A549 (cell line): ENCODE measurements around the gene KANK2. TPM values are rescaled to one million over a fixed set of nuclear protein-coding genes. Genes with fewer than 3 reads are reported as not detected.
A peak's percentile ranks its signal among the peaks of the same experiment; 100 is the strongest.

Experiments
- ATAC-seq, 2 experiments: fragments of 200-7000 bp in 1 of 2; fragments of >200 bp in 1 of 2; cut with Nextera tagmentation in 1 of 2; cut with Tn5 transposase in 1 of 2; 3 replicates each; pipeline versions ENCODE4 v1.8.0 to v1.9.1; 2018 to 2020; ENCODE audit warnings: mild to moderate bottlenecking in 1 of 2, moderate library complexity in 1 of 2
- CTCF ChIA-PET: fragments of 300-600 bp; sonication (Branson Sonifier 250); formaldehyde crosslinking; extraction: SDS; loops from one replicate; lab custom pipeline; 2021; ENCODE audit warnings: antibody characterized with exemption, inconsistent platforms; lab: Yijun Ruan, JAX
- POLR2A ChIA-PET: fragments of 350-600 bp; formaldehyde crosslinking; extraction: SDS; loops from one replicate; lab custom pipeline; 2021; ENCODE audit warnings: antibody characterized with exemption, inconsistent platforms; lab: Yijun Ruan, JAX
- DNase-seq, 2 experiments: peaks; one replicate each; pipeline versions ENCODE4 v3.0.0 to v3.0.0-alpha.2; 2011 to 2016; ENCODE audit warnings: low read depth in 1 of 2, low spot score in 1 of 2
- FAIRE-seq: peaks from 2 replicates; lab custom pipeline; 2011; peaks lifted over from hg19 to GRCh38; lab: Jason Lieb, UNC
- H3K27ac ChIP-seq, 2 experiments: fragments of >200 bp; sonication (Bioruptor Twin); formaldehyde crosslinking; 3 replicates each; pipeline ENCODE4 v1.5.1; 2016 to 2017
- H3K4me1 ChIP-seq: fragments of >200 bp; sonication (Bioruptor Twin); formaldehyde crosslinking; 3 replicates; pipeline ENCODE4 v1.6.1; 2016
- H3K4me2 ChIP-seq: fragments of >200 bp; sonication (Bioruptor Twin); formaldehyde crosslinking; 3 replicates; pipeline ENCODE4 v1.6.1; 2016
- H3K4me3 ChIP-seq: fragments of >200 bp; sonication (Bioruptor Twin); formaldehyde crosslinking; 3 replicates; pipeline ENCODE4 v1.5.1; 2016
- H3K9me3 ChIP-seq: fragments of >200 bp; sonication (Bioruptor Twin); formaldehyde crosslinking; 3 replicates; pipeline ENCODE4 v1.6.1; 2016
- CBX2 ChIP-seq: fragments of 200-600 bp; sonication (generic); IDR thresholded peaks from 2 replicates; pipeline ENCODE4 v1.6.1; 2016; ENCODE audit warnings: low read depth, mild to moderate bottlenecking, borderline replicate concordance
- CBX8 ChIP-seq: fragments of 200-600 bp; sonication (generic); IDR thresholded peaks from 2 replicates; pipeline ENCODE4 v1.6.1; 2016
- CHD2 ChIP-seq: fragments of 150-350 bp; IDR thresholded peaks from 2 replicates; pipeline ENCODE4 v1.6.1; 2014; ENCODE audit warnings: low read length; ENCODE audit not compliant: partially characterized antibody
- CHD4 ChIP-seq: fragments of 200-600 bp; sonication (generic); IDR thresholded peaks from 2 replicates; pipeline ENCODE4 v1.6.1; 2016; ENCODE audit warnings: antibody characterized with exemption, mild to moderate bottlenecking, borderline replicate concordance
- EHF ChIP-seq: fragments of 250-450 bp; sonication (Bioruptor Pico); IDR thresholded peaks from 2 replicates; pipeline ENCODE4 v1.5.0; 2020; ENCODE audit warnings: mild to moderate bottlenecking
- EHMT2 ChIP-seq: fragments of 200-600 bp; sonication (generic); IDR thresholded peaks from 2 replicates; pipeline ENCODE4 v1.6.1; 2016; ENCODE audit warnings: antibody characterized with exemption, low read depth, mild to moderate bottlenecking, moderate library complexity
- ELK1 ChIP-seq: fragments of 150-350 bp; IDR thresholded peaks from 2 replicates; pipeline ENCODE4 v1.6.1; 2014; ENCODE audit warnings: low read depth, mild to moderate bottlenecking, low read length
- EP300 ChIP-seq, 2 experiments: fragments of >200 bp; sonication (Bioruptor Twin); formaldehyde crosslinking; IDR thresholded peaks; 2 replicates in 1 of 2; 3 replicates in 1 of 2; pipeline ENCODE4 v1.6.1; 2016 to 2017
- ESRRA ChIP-seq: fragments of 150-350 bp; IDR thresholded peaks from 2 replicates; pipeline ENCODE4 v1.6.1; 2014; ENCODE audit warnings: mild to moderate bottlenecking, low read length, borderline replicate concordance
- FOXS1 ChIP-seq: fragments of 250-450 bp; sonication (Bioruptor Pico); IDR thresholded peaks from 2 replicates; pipeline ENCODE4 v1.5.0; 2020; ENCODE audit warnings: mild to moderate bottlenecking, moderate library complexity
- HES2 ChIP-seq: fragments of >200 bp; sonication (Bioruptor Twin); formaldehyde crosslinking; IDR thresholded peaks from 2 replicates; pipeline ENCODE4 v1.6.1; 2016
- HEYL ChIP-seq: fragments of 250-450 bp; sonication (Bioruptor Pico); IDR thresholded peaks from 2 replicates; pipeline ENCODE4 v1.8.0; 2021; ENCODE audit warnings: mild to moderate bottlenecking, moderate library complexity
- HOXA7 ChIP-seq: fragments of 250-450 bp; sonication (Bioruptor Pico); IDR thresholded peaks from 2 replicates; pipeline ENCODE4 v1.5.0; 2020; ENCODE audit warnings: mild to moderate bottlenecking, moderate library complexity
- HOXB13 ChIP-seq: fragments of 250-450 bp; sonication (Bioruptor Pico); IDR thresholded peaks from 2 replicates; pipeline ENCODE4 v1.5.0; 2020; ENCODE audit warnings: low read depth, mild to moderate bottlenecking, moderate library complexity
- JUNB ChIP-seq: fragments of >200 bp; sonication (Bioruptor Twin); formaldehyde crosslinking; IDR thresholded peaks from 2 replicates; pipeline ENCODE4 v1.6.1; 2016
- KDM1A ChIP-seq: fragments of 200-600 bp; sonication (generic); IDR thresholded peaks from 2 replicates; pipeline ENCODE4 v1.6.1; 2016; ENCODE audit warnings: low read depth, mild to moderate bottlenecking
- MAX ChIP-seq: IDR thresholded peaks from 2 replicates; pipeline ENCODE4 v1.6.1; 2012
- MAZ ChIP-seq: fragments of 150-350 bp; IDR thresholded peaks from 2 replicates; pipeline ENCODE4 v1.6.1; 2014; ENCODE audit warnings: antibody characterized with exemption, low read depth, low read length, borderline replicate concordance
- NR3C1 ChIP-seq: fragments of >200 bp; sonication (Bioruptor Twin); formaldehyde crosslinking; IDR thresholded peaks from 3 replicates; pipeline ENCODE4 v1.6.1; 2017
- POLR2A ChIP-seq: IDR thresholded peaks from 2 replicates; pipeline ENCODE4 v1.6.1; 2012; ENCODE audit warnings: mild to moderate bottlenecking, low read length
- RCOR1 ChIP-seq: fragments of 150-350 bp; IDR thresholded peaks from 2 replicates; pipeline ENCODE4 v1.6.1; 2014; ENCODE audit warnings: antibody characterized with exemption, low read length, low read depth
- REST ChIP-seq: fragments of 200-600 bp; sonication (generic); IDR thresholded peaks from 2 replicates; pipeline ENCODE4 v1.6.1; 2016; ENCODE audit warnings: antibody characterized with exemption, mild to moderate bottlenecking, moderate library complexity
- RFX5 ChIP-seq: fragments of 450-650 bp; IDR thresholded peaks from 2 replicates; pipeline ENCODE4 v1.7.1; 2014; ENCODE audit warnings: antibody characterized with exemption, mild to moderate bottlenecking, moderate library complexity
- RNF2 ChIP-seq: fragments of 200-600 bp; sonication (generic); IDR thresholded peaks from 2 replicates; pipeline ENCODE4 v1.6.1; 2016; ENCODE audit warnings: low read depth, mild to moderate bottlenecking, antibody characterized with exemption, moderate library complexity, borderline replicate concordance
- SMC3 ChIP-seq: fragments of >200 bp; sonication (Bioruptor Twin); formaldehyde crosslinking; IDR thresholded peaks from 3 replicates; pipeline ENCODE4 v1.6.1; 2018; ENCODE audit warnings: inconsistent platforms
- USF2 ChIP-seq: fragments of 450-650 bp; IDR thresholded peaks from 2 replicates; pipeline ENCODE4 v1.6.1; 2014; ENCODE audit warnings: antibody characterized with exemption
- ZFP36 ChIP-seq: fragments of 450-650 bp; IDR thresholded peaks from 2 replicates; pipeline ENCODE4 v1.6.1; 2014; ENCODE audit warnings: borderline replicate concordance; ENCODE audit not compliant: partially characterized antibody
- ZNF302 ChIP-seq: fragments of 250-450 bp; sonication (Bioruptor Pico); IDR thresholded peaks from 2 replicates; pipeline ENCODE4 v1.9.0; 2021; ENCODE audit warnings: inconsistent platforms, mild to moderate bottlenecking, moderate library complexity
- ZSCAN20 ChIP-seq: fragments of 250-450 bp; sonication (Bioruptor Pico); IDR thresholded peaks from 2 replicates; pipeline ENCODE4 v1.8.0; 2022; ENCODE audit warnings: mild to moderate bottlenecking, moderate library complexity
- whole genome bisulfite sequencing: methylation state at CpG from one replicate; pipeline ENCODE4 v1.1.6; 2017; ENCODE audit errors: missing lambda C conversion rate; 5-methylcytosine and 5-hydroxymethylcytosine counted together
- polyA plus RNA-seq, 4 experiments: library from polyadenylated mRNA; depleted of rRNA in 3 of 4; stranded (reverse); fragments of >200 nt; fragmentation: RNase III in 1 of 4; extraction: RNeasy Plus Mini Kit Qiagen cat#74134 plus additional on column Dnase treatment in 1 of 4; gene quantifications; 2 replicates in 3 of 4; 3 replicates in 1 of 4; pipeline ENCODE4 v1.2.3, GENCODE V29; 2011 to 2017

The KANK2 gene
- polyA plus RNA-seq, 2 of the 4 experiments (the other 2 are of a cell fraction) = 20.5 to 68.0 TPM

GRCh38 chr19:11136400-11137101, 60.8 kb downstream of the KANK2 start:
- FAIRE-seq (no peak), DNase-seq (no peak)
- Histone ChIP-seq H3K9me3 (no peaks in the 10 kb centered on the region), H3K4me2 (peak overlapping the region; percentile 82; the same call in 2 of the 3 replicates), H3K27ac (peak overlapping the region; percentile 98 to 100), H3K4me1 (peaks cover 34% of the 10 kb centered on the region), H3K4me3 (no peak overlapping the region)
- WGBS = 79% methylated on average over 13 of the region's 14 CpGs
- POLR2A ChIA-PET = no interaction called here
- CTCF ChIA-PET = interaction anchor here (0.6 to 4.0 kb wide), 11 partner anchors 8 to 324 kb away, joined by 3 to 57 read pairs (median 4); partner anchors contain the start of gene KANK2
- no peak for TF ChIP-seq ELK1
- no peak for TF ChIP-seq SMC3
- TF ChIP-seq HES2 = no peak
- no peak for TF ChIP-seq MAX
- no peak for TF ChIP-seq RFX5
- no peak for TF ChIP-seq ESRRA
- no peak for TF ChIP-seq FOXS1
- no peak for TF ChIP-seq CBX8
- no peak for TF ChIP-seq CBX2
- TF ChIP-seq JUNB = no peak
- no peak for TF ChIP-seq HEYL (CRISPR knock-in tag)
- TF ChIP-seq EHF (CRISPR knock-in tag) = no peak
- TF ChIP-seq KDM1A = no peak
- TF ChIP-seq ZFP36 = no peak
- TF ChIP-seq HOXA7 (CRISPR knock-in tag) = no peak
- TF ChIP-seq NR3C1 = no peak
- no peak for TF ChIP-seq USF2
- no peak for TF ChIP-seq REST
- TF ChIP-seq, all 56 proteins: peak for 0
- no peak for ATAC-seq

- no peak for DNase-seq
- 86% methylated on average over 7 of the region's 7 CpGs for whole genome bisulfite sequencing
- no peak for TF ChIP-seq RNF2
- TF ChIP-seq ZNF302 (CRISPR knock-in tag) = no peak
- no peak for TF ChIP-seq ESRRA
- no peak for TF ChIP-seq ZSCAN20 (CRISPR knock-in tag)
- TF ChIP-seq HEYL (CRISPR knock-in tag) = no peak
- TF ChIP-seq MAX = no peak
- TF ChIP-seq HOXA7 (CRISPR knock-in tag) = no peak
- TF ChIP-seq EHMT2 = no peak
- TF ChIP-seq CHD4 = no peak
- TF ChIP-seq RCOR1 = no peak
- no peak for TF ChIP-seq KDM1A
- TF ChIP-seq CHD2 = no peak
- TF ChIP-seq HOXB13 (CRISPR knock-in tag) = no peak
- TF ChIP-seq EP300 (IDR thresholded peaks at IDR 0.05) = no peak
- TF ChIP-seq POLR2A = no peak
- no peak for TF ChIP-seq RFX5
- no peak for TF ChIP-seq JUNB
- TF ChIP-seq MAZ = no peak
- ChIA-PET POLR2A (no interaction called here), CTCF (interaction anchor here (0.6 to 2.5 kb wide), 6 partner anchors 9 to 190 kb away, joined by 3 to 13 read pairs (median 4); partner anchors contain the start of gene KANK2)
- Histone ChIP-seq H3K27ac (peak overlapping the region in 1 of 2 experiments; percentile 70; a peak in 2 of 6 replicates), H3K4me1 (peaks cover 9% of the 10 kb centered on the region; the same call in 2 of the 3 replicates), H3K4me3 (no peak overlapping the region), H3K4me2 (no peak overlapping the region), H3K9me3 (no peaks in the 10 kb centered on the region)
- no peak for FAIRE-seq
- ATAC-seq = no peak
Measured at GRCh38 chr19:11131471-11131870, 65.9 kb downstream of the KANK2 start.
